ENCODE data around the gene NAPG.

Gene NAPG

DNA sequence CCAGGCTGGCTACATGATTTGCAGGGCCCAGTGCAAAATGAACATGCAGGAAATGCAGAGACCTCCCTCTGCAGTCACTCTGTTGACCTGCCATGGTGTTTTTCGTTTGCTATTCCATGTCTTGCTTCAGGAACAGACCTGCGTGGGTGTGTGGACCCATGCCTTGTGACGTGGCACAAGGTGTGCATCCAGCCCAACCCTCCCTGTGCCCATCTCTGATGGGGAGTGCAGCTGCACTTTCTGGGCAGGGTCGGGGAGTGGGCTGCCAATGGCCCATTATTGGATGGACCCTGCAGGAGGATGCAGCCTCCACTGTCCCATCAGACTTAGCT, 33.1 kb downstream of the NAPG start:
- TF ChIP-seq, protein P1, sequence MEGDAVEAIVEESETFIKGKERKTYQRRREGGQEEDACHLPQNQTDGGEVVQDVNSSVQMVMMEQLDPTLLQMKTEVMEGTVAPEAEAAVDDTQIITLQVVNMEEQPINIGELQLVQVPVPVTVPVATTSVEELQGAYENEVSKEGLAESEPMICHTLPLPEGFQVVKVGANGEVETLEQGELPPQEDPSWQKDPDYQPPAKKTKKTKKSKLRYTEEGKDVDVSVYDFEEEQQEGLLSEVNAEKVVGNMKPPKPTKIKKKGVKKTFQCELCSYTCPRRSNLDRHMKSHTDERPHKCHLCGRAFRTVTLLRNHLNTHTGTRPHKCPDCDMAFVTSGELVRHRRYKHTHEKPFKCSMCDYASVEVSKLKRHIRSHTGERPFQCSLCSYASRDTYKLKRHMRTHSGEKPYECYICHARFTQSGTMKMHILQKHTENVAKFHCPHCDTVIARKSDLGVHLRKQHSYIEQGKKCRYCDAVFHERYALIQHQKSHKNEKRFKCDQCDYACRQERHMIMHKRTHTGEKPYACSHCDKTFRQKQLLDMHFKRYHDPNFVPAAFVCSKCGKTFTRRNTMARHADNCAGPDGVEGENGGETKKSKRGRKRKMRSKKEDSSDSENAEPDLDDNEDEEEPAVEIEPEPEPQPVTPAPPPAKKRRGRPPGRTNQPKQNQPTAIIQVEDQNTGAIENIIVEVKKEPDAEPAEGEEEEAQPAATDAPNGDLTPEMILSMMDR (conservative IDR thresholded peaks at IDR 0.05; ENCODE audit: low read length), result no peak
- no peak for DNase-seq (ENCODE audit: low read depth)
- H3K4me3 ChIP-seq (ENCODE audit: low read length), result no peak overlapping the region

- DNase-seq (ENCODE audit: low read depth), result no peak
- TF ChIP-seq, protein P1 (conservative IDR thresholded peaks at IDR 0.05; ENCODE audit: low read length), result no peak
- peak overlapping the region; percentile 27 for H3K4me3 ChIP-seq (ENCODE audit: low read length)
These were observed 34.0 kb downstream of the NAPG start for GRCh38 chr18:10559553-10560451.

DNA sequence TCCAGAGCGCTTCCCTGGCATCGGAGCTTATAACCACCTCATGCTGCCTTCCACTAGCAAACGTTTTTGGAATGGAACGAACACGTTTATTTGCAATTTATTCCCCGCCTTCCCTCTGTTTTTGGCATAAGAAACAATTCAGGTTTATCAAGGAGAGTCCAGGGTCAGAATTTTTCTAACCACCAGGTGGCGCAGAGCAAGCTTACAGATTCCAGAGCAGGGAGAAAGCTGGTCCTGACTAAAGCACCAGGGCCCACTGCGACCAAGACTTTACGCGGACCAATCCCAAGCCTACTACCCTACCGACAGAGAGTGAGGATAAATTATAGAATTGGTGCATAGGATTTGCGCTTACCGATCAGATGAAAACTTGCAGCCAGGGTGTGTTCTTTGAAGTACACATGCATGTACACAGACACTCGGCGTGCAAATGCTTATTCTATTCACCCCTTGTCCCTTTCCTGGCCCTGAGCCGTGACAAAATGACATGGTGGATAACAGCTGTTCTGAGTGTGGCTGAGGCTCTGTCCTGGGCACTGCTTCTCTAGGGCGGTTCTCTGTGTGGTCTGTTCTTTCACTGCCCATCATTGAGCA, 34.7 kb downstream of the NAPG start:
- DNase-seq (ENCODE audit: low read depth), result peak; percentile 67
- peak overlapping the region; percentile 27 for H3K4me3 ChIP-seq (ENCODE audit: low read length)
- TF ChIP-seq, protein P1 (conservative IDR thresholded peaks at IDR 0.05; ENCODE audit: low read length), result peak; percentile 80

DNA sequence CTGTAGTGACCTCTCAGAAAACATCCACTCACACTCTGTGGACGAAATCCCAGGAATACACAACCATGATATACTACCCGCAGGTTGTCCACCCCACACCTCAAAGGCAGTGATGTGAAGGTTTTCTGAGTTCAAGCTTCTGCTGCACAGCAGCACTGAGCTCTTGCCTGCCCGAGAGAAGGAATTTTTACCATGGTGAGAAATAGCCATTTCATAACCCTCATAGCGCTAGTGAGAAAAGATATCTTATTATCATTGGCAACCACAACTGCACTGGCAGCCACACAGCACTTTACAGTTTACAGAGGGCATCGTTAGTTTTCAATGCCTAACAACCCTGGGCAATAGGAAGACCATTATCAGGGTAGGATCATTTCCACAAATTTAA, 36.9 kb downstream of the NAPG start:
- H3K4me3 ChIP-seq (ENCODE audit: low read length), result no peak overlapping the region
- peak; percentile 15 for DNase-seq (ENCODE audit: low read depth)
- TF ChIP-seq, protein P1 (conservative IDR thresholded peaks at IDR 0.05; ENCODE audit: low read length), result no peak

DNA sequence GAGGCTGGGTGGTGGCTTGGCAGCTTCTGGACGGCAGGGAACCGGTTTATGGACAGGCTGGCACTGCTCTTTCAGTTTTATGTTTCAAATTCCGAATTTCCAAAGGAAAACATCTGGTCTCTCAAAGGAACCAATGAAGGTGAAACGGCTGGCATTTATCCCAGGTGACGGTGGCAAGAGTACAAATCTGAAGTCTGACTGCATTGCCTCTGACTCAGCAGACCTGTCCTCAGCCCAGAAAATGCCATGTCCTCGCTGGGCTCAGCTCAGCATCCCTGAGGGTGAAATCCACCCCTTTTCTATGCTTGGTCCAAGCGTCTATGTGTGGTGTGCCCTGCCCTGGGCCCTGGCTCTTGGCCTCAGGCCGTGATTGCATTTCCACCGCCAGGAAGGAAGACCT, 38.1 kb downstream of the NAPG start:
- TF ChIP-seq, protein P1 (conservative IDR thresholded peaks at IDR 0.05; ENCODE audit: low read length), result no peak
- DNase-seq (ENCODE audit: low read depth), result no peak
- H3K4me3 ChIP-seq (ENCODE audit: low read length), result no peak overlapping the region

DNA sequence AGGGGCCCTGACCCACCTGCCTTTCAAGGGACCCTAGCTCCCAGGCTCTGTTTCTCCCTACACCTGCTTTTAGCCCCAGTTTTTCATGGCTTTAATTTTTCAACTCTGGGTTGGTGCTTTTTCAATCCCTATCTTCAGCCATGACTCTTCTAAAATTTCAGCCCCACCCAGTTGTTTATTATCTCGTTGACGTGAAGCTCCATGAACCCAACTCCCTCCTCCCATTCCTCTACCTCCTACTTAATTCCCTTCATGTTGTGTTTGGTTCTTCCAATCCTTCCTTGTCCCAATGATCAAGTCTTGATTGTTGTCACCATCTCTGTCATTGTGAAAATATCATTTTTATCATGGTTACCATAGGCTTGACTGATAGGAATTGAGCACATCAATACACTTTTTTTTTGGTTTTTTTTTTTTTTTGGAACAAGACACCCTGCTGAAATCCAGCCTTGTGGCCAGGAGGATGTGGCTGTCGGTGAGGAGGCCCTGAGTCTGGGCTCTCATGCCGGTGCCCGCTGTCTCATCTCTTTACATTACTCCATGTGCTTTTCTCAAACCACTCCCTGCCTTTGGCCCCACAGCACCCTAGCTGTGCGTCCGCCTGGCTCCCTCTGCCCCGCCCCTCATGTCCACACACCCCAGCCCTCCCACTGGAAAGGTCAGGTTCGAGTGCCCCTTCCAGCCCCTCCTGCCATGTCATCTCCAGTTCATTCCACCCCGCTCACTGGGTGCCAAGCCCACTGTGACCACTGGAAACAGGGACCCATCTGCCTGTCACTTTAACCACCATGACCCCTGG, 39.3 kb downstream of the NAPG start:
- DNase-seq (ENCODE audit: low read depth), result no peak
- no peak overlapping the region for H3K4me3 ChIP-seq (ENCODE audit: low read length)
- TF ChIP-seq, protein P1 (conservative IDR thresholded peaks at IDR 0.05; ENCODE audit: low read length), result no peak
